HUES6 (cell line): Measurements from ENCODE around the gene PRAC2.
A peak's percentile ranks its signal among the peaks of the same experiment; 100 is the strongest.

Experiments
- H3K27ac ChIP-seq: 2 replicates; pipeline ENCODE4 v1.7.0; 2013; ENCODE audit warnings: low read depth, mild to moderate bottlenecking, low read length, inconsistent platforms
- H3K27me3 ChIP-seq: 2 replicates; pipeline ENCODE4 v1.6.1; 2013; ENCODE audit warnings: low read length; ENCODE audit not compliant: control insufficient read depth, insufficient read depth
- H3K36me3 ChIP-seq: 2 replicates; pipeline ENCODE4 v1.6.1; 2013; ENCODE audit warnings: low read length; ENCODE audit not compliant: control insufficient read depth, insufficient read depth
- H3K4me1 ChIP-seq: 2 replicates; pipeline ENCODE4 v1.6.1; 2013; ENCODE audit warnings: low read length; ENCODE audit not compliant: control insufficient read depth, insufficient read depth
- H3K4me3 ChIP-seq: 2 replicates; pipeline ENCODE4 v1.5.1; 2013; ENCODE audit warnings: low read depth, low read length
- H3K9ac ChIP-seq: one replicate; pipeline ENCODE4 v1.6.1; 2013; ENCODE audit warnings: mild to moderate bottlenecking, low read length
- H3K9me3 ChIP-seq: 2 replicates; pipeline ENCODE4 v1.6.1; 2013; ENCODE audit warnings: low read depth, low read length; ENCODE audit not compliant: control insufficient read depth, insufficient read depth

Gene PRAC2

DNA sequence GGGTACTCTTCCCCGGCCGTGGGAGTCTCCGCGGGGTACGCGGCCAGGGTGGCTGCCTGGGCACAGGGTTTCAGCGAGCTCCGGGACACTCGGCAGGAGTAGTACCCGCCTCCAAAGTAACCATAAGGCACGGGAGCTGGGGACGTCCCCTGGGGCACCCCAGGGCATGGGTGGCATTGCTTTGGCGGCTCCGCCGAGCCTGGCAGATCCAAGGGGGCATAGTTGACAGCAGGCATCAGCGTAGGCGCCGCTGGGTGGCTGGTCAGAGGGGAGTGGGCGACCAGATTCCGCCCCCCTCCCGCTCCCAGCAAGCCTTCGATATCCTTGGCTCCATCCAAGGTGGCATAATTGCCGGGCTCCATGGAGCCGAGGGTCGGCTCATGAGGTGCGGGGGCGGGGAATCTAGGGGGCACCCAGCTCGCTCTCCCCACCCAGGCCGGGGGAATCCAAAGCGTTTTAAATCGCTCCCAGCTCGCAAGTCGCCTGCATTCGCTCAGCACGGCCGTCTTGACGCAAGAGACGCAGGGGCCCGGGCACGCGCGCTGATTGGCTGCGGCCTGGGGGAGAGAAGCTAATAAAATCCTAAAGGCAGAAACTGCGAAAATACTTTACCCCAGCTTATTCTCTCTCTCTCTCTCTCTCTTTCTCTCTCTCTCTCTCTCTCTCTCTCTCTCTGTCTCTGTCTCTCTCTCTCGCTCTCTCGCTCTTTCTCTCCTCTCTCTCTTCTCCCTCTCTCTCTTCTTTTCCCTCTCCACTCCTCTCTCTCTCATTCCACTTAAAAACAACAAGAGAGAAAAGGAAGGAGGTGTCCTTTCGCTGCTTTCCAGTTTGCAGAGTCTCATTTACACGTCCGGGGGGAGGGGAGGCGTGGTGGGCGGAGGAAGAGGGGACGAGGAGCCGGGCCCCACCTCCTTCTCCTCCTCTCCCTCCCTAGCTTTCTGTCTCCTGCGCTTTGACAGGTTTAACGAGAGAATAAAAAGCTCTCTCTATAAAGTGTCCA is 5.5 kb downstream of the PRAC2 start, which contains the start of gene HOXB13:
TSS of gene HOXB13 (minus strand) at position 519 of the 1,000 bp plus-strand sequence. CDS start at position 362, 157 bp downstream.
- Histone ChIP-seq H3K27ac (no peak within 1 kb of the TSS), H3K9ac (peak within 1 kb of the TSS; percentile 47)

GRCh38 chr17:48729335-48730239 is 6.6 kb downstream of the PRAC2 start:
- Histone ChIP-seq H3K4me3 (peak overlapping the region; percentile 61), H3K27ac (no peak overlapping the region), H3K9me3 (no peaks in the 10 kb centered on the region), H3K27me3 (peaks cover 100% of the 10 kb centered on the region), H3K9ac (peak overlapping the region; percentile 47), H3K36me3 (no peaks in the 10 kb centered on the region), H3K4me1 (peaks cover 39% of the 10 kb centered on the region)

More for the DNA sequence above, 5.5 kb downstream of the PRAC2 start, which contains the start of gene HOXB13:
- Histone ChIP-seq H3K4me1 (peaks cover 36% of the 10 kb centered on the region), H3K27me3 (peaks cover 100% of the 10 kb centered on the region), H3K9me3 (no peaks in the 10 kb centered on the region), H3K36me3 (no peaks in the 10 kb centered on the region), H3K4me3 (peak within 1 kb of the TSS; percentile 61)

DNA sequence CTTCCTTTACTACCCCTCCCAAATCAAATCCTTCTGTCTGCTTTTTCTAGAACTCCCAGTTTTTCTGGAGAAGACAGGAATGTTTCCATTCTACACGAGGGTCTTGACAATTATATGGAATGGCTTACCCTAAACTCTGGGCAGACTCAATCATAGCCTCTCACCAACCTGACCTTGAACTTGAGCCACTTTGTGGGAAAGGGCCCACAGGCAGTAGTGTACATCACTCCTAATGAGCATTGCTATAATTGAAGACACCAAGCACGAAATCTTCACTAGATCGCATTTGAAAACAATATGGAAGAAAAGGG is 7.2 kb downstream of the PRAC2 start:
- Histone ChIP-seq H3K27me3 (peaks cover 100% of the 10 kb centered on the region), H3K27ac (no peak overlapping the region)

GRCh38 chr17:48731355-48731754 is 8.4 kb downstream of the PRAC2 start:
- Histone ChIP-seq H3K9me3 (no peaks in the 10 kb centered on the region), H3K27me3 (peaks cover 100% of the 10 kb centered on the region), H3K36me3 (no peaks in the 10 kb centered on the region), H3K27ac (no peak overlapping the region), H3K4me3 (no peak overlapping the region), H3K9ac (no peak overlapping the region), H3K4me1 (peaks cover 28% of the 10 kb centered on the region; the same call in 1 of the 2 replicates)

More for the DNA sequence above, 7.2 kb downstream of the PRAC2 start:
- peaks cover 34% of the 10 kb centered on the region; the same call in 1 of the 2 replicates for H3K4me1 ChIP-seq
- no peaks in the 10 kb centered on the region for H3K36me3 ChIP-seq
- H3K4me3 ChIP-seq: no peak overlapping the region
- no peak overlapping the region for H3K9ac ChIP-seq
- no peaks in the 10 kb centered on the region for H3K9me3 ChIP-seq

DNA sequence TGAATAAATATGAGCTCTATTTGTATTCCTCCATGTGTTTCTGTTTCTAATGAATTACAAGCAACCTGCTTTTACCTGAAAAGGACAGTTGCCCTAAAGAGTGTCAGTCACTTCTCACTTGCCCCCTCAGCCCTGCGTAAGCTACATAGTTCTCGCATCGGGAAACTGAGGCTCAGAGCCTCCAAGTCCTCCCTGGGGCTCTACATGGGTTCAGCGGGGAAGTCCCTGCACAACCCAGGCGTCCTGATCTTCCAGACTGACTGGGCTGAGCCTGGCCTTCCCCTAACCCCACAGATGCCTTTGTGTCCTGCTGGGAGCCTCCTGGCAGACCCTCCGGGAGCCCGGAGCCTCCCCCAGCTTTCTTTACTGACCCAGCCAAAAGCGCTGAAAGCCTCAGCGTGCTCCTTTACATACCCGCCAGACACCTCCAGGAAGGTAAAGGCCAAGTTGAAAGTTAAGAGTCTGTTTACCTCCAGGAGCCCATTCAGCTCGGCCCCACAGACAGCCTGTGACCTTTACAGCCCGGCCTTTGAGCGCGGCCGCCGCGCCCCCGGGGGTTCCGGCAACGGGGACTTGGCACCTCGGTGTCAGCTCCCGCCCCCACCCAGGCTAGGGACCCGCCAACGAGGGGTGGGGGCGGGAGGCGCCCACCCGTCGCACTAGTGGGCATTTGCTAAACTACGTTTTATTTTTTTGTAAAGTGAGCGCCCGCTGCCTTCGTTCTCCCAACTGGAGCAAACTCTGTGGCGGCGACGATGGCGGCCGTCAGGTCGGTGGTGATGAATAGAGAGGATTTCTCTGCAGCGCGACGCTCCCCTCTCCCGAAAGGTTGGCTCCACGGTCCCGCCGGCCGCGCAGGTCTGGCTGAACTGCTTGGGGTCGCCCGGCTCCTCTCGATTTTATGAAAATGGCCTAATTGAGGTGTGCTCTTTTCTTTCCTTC is 10.0 kb downstream of the PRAC2 start:
- Histone ChIP-seq H3K27ac (no peak overlapping the region), H3K4me3 (peak overlapping the region; percentile 34; the same call in 1 of the 2 replicates)

DNA sequence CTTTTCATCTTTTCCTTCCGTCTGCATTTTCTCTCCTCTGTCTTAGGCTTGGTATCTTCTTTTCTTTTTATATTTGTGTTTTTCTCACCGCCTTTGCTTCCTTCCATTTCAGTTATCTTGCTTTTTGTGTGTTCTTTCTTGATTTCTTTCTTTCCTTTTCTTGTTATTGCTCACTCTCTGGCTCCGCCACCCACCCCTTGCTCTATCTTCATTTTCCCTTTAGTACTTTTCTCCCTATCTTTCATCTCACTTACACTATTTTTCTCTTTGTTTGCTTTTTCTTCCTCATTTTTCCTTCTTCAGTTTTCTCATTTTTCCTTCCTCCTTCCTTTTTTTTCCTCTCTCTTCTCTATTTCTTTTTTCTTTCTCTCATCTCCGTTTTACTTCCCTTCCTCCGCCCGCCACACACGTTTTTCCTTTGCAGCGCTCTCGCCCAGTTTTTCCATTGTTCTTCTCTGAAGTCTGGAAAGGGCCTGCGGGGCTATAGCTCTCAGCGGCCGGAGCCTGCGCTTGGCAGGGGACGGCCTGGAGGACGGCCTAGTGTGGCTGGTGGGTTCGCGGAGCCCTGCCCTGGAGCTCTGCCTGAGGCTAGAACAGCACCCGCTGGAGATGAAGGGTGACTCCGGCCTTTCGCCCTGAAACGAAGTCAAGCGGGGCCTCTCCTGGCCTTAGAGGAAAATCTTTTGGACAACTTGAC is 10.8 kb downstream of the PRAC2 start:
- Histone ChIP-seq H3K4me1 (peaks cover 28% of the 10 kb centered on the region; the same call in 1 of the 2 replicates), H3K27me3 (peaks cover 100% of the 10 kb centered on the region), H3K36me3 (no peaks in the 10 kb centered on the region), H3K27ac (no peak overlapping the region), H3K4me3 (peak overlapping the region; percentile 34; the same call in 1 of the 2 replicates), H3K9ac (peak overlapping the region; percentile 36), H3K9me3 (no peaks in the 10 kb centered on the region)

More for the DNA sequence above, 10.0 kb downstream of the PRAC2 start:
- no peaks in the 10 kb centered on the region for H3K36me3 ChIP-seq
- H3K9ac ChIP-seq: peak overlapping the region; percentile 36
- H3K9me3 ChIP-seq: no peaks in the 10 kb centered on the region
- peaks cover 100% of the 10 kb centered on the region for H3K27me3 ChIP-seq
- peaks cover 28% of the 10 kb centered on the region; the same call in 1 of the 2 replicates for H3K4me1 ChIP-seq

DNA sequence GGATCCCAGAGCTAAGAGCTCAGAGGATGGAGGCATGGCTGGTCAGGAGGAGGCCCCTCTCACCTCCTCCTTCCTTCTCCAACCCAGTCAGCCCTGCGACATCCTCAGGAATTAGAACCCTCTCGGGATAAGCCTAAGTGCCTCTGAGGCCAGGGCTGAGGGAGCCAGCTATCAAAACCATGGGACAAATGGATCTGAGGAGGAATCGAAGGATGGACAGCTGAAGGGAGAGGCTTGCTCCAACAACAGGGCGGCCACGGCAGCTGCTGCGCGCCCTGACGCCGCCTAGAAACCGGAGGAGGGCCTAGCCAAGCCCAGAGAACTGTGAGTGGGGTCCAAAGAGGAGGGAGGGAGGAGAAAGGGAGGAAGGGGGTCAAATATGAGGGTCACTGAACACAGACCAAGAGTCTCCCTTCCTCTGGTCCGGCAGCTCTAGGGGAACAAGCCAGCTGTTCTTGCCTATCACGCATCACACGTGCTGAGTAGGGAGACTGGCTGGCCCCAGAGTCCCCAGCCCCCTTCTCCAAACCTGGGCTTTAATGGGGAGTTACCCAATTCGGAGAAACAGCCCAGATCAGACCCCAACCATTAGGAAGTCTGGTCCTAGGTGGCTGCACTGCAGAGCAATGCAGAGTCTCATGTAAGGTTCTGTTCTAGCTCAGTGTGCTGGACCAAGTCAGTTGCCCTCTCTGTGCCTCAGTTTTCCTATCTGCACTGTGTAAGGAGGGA is 11.5 kb downstream of the PRAC2 start:
- H3K4me1 ChIP-seq: peaks cover 25% of the 10 kb centered on the region; the same call in 1 of the 2 replicates
- no peaks in the 10 kb centered on the region for H3K9me3 ChIP-seq
- no peaks in the 10 kb centered on the region for H3K36me3 ChIP-seq
- H3K9ac ChIP-seq: no peak overlapping the region
- H3K27me3 ChIP-seq: peaks cover 100% of the 10 kb centered on the region
- no peak overlapping the region for H3K27ac ChIP-seq
- peak overlapping the region; percentile 25; the same call in 1 of the 2 replicates for H3K4me3 ChIP-seq

GRCh38 chr17:48735062-48735351 is 12.0 kb downstream of the PRAC2 start:
- peaks cover 20% of the 10 kb centered on the region; the same call in 1 of the 2 replicates for H3K4me1 ChIP-seq
- no peak overlapping the region; the same call in 1 of the 2 replicates for H3K4me3 ChIP-seq
- H3K9ac ChIP-seq: no peak overlapping the region
- H3K27ac ChIP-seq: no peak overlapping the region
- peaks cover 100% of the 10 kb centered on the region for H3K27me3 ChIP-seq
- no peaks in the 10 kb centered on the region for H3K9me3 ChIP-seq
- H3K36me3 ChIP-seq: no peaks in the 10 kb centered on the region

DNA sequence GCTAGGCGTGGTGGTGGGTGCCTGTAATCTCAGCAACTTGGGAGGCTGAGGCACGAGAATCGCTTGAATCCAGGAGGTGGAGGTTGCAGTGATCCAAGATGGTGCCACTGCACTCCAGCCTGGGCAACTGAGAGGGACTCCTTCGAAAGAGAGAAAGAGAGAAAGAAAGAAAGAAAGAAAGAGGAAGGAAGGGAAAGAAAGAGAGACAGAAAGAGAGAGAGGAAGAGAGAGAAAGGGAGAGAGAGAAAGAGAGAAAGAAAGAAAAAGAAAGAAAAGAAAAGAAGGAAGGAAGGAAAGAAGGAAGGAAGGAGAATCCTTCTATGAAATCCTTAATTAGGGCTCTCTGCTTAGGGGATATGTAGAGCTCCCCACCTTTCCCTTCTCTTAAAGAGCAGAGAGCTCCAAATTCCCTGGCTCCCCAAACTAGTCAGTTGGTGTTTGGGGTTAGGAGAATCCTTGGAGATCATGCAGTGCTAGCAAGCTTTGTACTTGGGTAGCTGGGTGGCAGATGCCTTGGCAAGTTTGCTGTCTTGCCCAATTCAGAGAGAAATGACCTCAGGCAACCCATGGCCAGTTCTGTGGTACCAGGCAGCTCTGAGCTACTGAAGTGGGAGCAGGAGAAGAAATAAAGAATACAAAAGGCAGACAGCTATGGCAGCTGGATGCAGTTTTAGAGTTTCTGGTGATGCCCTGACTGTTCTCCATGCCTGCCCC is 14.5 kb downstream of the PRAC2 start:
- no peaks in the 10 kb centered on the region for H3K36me3 ChIP-seq
- H3K4me3 ChIP-seq: no peak overlapping the region
- H3K4me1 ChIP-seq: peaks cover 17% of the 10 kb centered on the region; the same call in 1 of the 2 replicates
- no peak overlapping the region for H3K9ac ChIP-seq
- H3K27me3 ChIP-seq: peaks cover 100% of the 10 kb centered on the region
- no peaks in the 10 kb centered on the region for H3K9me3 ChIP-seq
- H3K27ac ChIP-seq: no peak overlapping the region
